IMR-90 (cell line): ENCODE measurements around the gene SDC4. TPM values are rescaled to one million over a fixed set of nuclear protein-coding genes. Genes with fewer than 3 reads are reported as not detected.

Source experiments
- ATAC-seq: fragments of 200-7000 bp; cut with Tn5 transposase; 2 replicates; pipeline ENCODE4 v1.9.1; 2020; ENCODE audit warnings: low read depth, mild to moderate bottlenecking, moderate library complexity
- BruUV-seq: library from RNA; stranded (reverse); fragments of 400-500 nt; replicated peaks from 2 replicates; lab custom pipeline; 2021; lab: Mats Ljungman, UMichigan
- CTCF ChIA-PET: fragments of 300-600 bp; formaldehyde crosslinking; extraction: SDS; loops from one replicate; lab custom pipeline; 2021; ENCODE audit warnings: antibody characterized with exemption; lab: Yijun Ruan, JAX
- POLR2A ChIA-PET: fragments of 300-600 bp; sonication (Branson Sonifier 250); formaldehyde crosslinking; loops from one replicate; lab custom pipeline; 2022; ENCODE audit warnings: antibody characterized with exemption; ENCODE audit not compliant: unreplicated experiment; lab: Charles Lee
- DNase-seq: peaks from one replicate; pipeline ENCODE4 v3.0.0; 2013
- H2AFZ ChIP-seq: replicated peaks from 2 replicates; pipeline ENCODE3; 2013; ENCODE audit warnings: low read length, mild to moderate bottlenecking; ENCODE audit not compliant: poor library complexity
- H2AK5ac ChIP-seq: 2 replicates; pipeline ENCODE4 v1.6.1; 2013; ENCODE audit warnings: low read depth, low read length, inconsistent platforms
- H2AK9ac ChIP-seq: replicated peaks from 2 replicates; pipeline ENCODE3; 2013; ENCODE audit warnings: mild to moderate bottlenecking, low read depth, low read length, moderate library complexity; ENCODE audit not compliant: poor library complexity
- H2BK120ac ChIP-seq: 2 replicates; pipeline ENCODE4 v1.6.1; 2013; ENCODE audit warnings: low read depth, low read length, inconsistent platforms
- H2BK15ac ChIP-seq: 3 replicates; pipeline ENCODE4 v1.6.1; 2013; ENCODE audit warnings: low read depth, low read length, inconsistent platforms
- H2BK20ac ChIP-seq: 2 replicates; pipeline ENCODE4 v1.6.1; 2013; ENCODE audit warnings: low read depth, mild to moderate bottlenecking, inconsistent platforms, low read length, moderate library complexity
- H2BK5ac ChIP-seq: 2 replicates; pipeline ENCODE4 v1.6.1; 2013; ENCODE audit warnings: mild to moderate bottlenecking, low read depth, low read length, inconsistent platforms; ENCODE audit not compliant: poor library complexity, severe bottlenecking
- H3K14ac ChIP-seq: replicated peaks from 2 replicates; pipeline ENCODE4 v1.6.1; 2013; ENCODE audit warnings: low read depth, low read length, inconsistent platforms
- H3K18ac ChIP-seq: 2 replicates; pipeline ENCODE4 v1.6.1; 2013; ENCODE audit warnings: low read depth, low read length, control low read depth
- H3K23ac ChIP-seq: 2 replicates; pipeline ENCODE4 v1.6.1; 2013; ENCODE audit warnings: low read depth, low read length, inconsistent platforms
- H3K27ac ChIP-seq: 2 replicates; pipeline ENCODE4 v1.5.1; 2013; ENCODE audit warnings: mild to moderate bottlenecking, control low read depth, low read length; ENCODE audit not compliant: insufficient read depth
- H3K27me3 ChIP-seq: 2 replicates; pipeline ENCODE4 v1.6.1; 2013; ENCODE audit warnings: low read length; ENCODE audit not compliant: control insufficient read depth, insufficient read depth
- H3K36me3 ChIP-seq: 2 replicates; pipeline ENCODE4 v1.6.1; 2013; ENCODE audit warnings: low read length, mixed read lengths; ENCODE audit not compliant: control insufficient read depth, insufficient read depth
- H3K4ac ChIP-seq: 2 replicates; pipeline ENCODE4 v1.6.1; 2013; ENCODE audit warnings: low read depth, low read length, inconsistent platforms
- H3K4me1 ChIP-seq: 2 replicates; pipeline ENCODE4 v1.6.1; 2013; ENCODE audit warnings: low read length, mixed read lengths; ENCODE audit not compliant: control insufficient read depth, insufficient read depth
- H3K4me2 ChIP-seq: 2 replicates; pipeline ENCODE4 v1.6.1; 2013; ENCODE audit warnings: low read depth, mild to moderate bottlenecking, control low read depth, low read length, moderate library complexity
- H3K4me3 ChIP-seq: 2 replicates; pipeline ENCODE4 v1.5.1; 2013; ENCODE audit warnings: low read depth, mild to moderate bottlenecking, control low read depth, low read length, moderate library complexity; ENCODE audit not compliant: insufficient read depth
- H3K56ac ChIP-seq: 2 replicates; pipeline ENCODE4 v1.6.1; 2013; ENCODE audit warnings: low read length, inconsistent platforms; ENCODE audit not compliant: insufficient read depth; ENCODE audit errors: extremely low read depth
- H3K79me1 ChIP-seq, 2 experiments: 2 replicates each; pipeline ENCODE4 v1.6.1; 2013; ENCODE audit warnings: low read length in 2 of 2, inconsistent platforms in 1 of 2, low read depth in 1 of 2
- H3K9ac ChIP-seq: 2 replicates; pipeline ENCODE4 v1.6.1; 2013; ENCODE audit warnings: low read depth, low read length, control low read depth
- H3K9me1 ChIP-seq: 2 replicates; pipeline ENCODE4 v1.6.1; 2013; ENCODE audit warnings: low read length, inconsistent platforms; ENCODE audit not compliant: insufficient read depth
- H3K9me3 ChIP-seq: 2 replicates; pipeline ENCODE4 v1.6.1; 2013; ENCODE audit warnings: low read length; ENCODE audit not compliant: control insufficient read depth, insufficient read depth
- H4K20me1 ChIP-seq: 2 replicates; pipeline ENCODE4 v1.6.1; 2013; ENCODE audit warnings: low read length, inconsistent platforms; ENCODE audit not compliant: insufficient read depth
- H4K5ac ChIP-seq: 2 replicates; pipeline ENCODE4 v1.6.1; 2013; ENCODE audit warnings: mild to moderate bottlenecking, low read depth, low read length, control low read depth
- H4K8ac ChIP-seq, 2 experiments: 2 replicates each; pipeline ENCODE4 v1.6.1; 2013; ENCODE audit warnings: low read depth in 2 of 2, low read length in 2 of 2, control low read depth in 1 of 2, inconsistent platforms in 1 of 2
- H4K91ac ChIP-seq: 2 replicates; pipeline ENCODE4 v1.6.1; 2013; ENCODE audit warnings: low read depth, low read length, inconsistent platforms; ENCODE audit not compliant: insufficient read depth
- POLR2A ChIP-seq: IDR thresholded peaks from 2 replicates; pipeline ENCODE4 v1.6.1; 2012; ENCODE audit warnings: mild to moderate bottlenecking, low read depth, low read length
- RCOR1 ChIP-seq: IDR thresholded peaks from 2 replicates; pipeline ENCODE4 v1.6.1; 2012; ENCODE audit warnings: mild to moderate bottlenecking, low read length, improper control_type of control experiment; ENCODE audit not compliant: insufficient replicate concordance
- WGBS, 2 experiments: methylation state at CpG; one replicate each; pipeline versions ENCODE4 v1.1.5 to v1.1.7; 2013; ENCODE audit warnings: missing lambda C conversion rate in 2 of 2; ENCODE audit not compliant: insufficient read length in 1 of 2; ENCODE audit errors: extremely low coverage in 2 of 2; 5-methylcytosine and 5-hydroxymethylcytosine counted together
- dilution Hi-C: fragments of 300-500 bp; cut with HindIII; formaldehyde crosslinking; loops from one replicate; pipeline ENCODE4 v1.14.3; 2018; ENCODE audit warnings: low sequenced_read_pairs; ENCODE audit not compliant: unreplicated experiment
- in situ Hi-C: fragments of 300-500 bp; cut with MboI; formaldehyde crosslinking; loops from 3 replicates; pipeline ENCODE4 v1.14.3; 2019; ENCODE audit warnings: low sequenced_read_pairs, inconsistent platforms, mixed read lengths
- intact Hi-C: fragments of 100-400 bp; cut with micrococcal nuclease; formaldehyde crosslinking; loops from 2 replicates; pipeline ENCODE4 v1.10.0; 2022
- polyA plus RNA-seq, 3 experiments: library from polyadenylated mRNA; depleted of rRNA; stranded (reverse); fragments of >200 nt; gene quantifications; 2 replicates each; pipeline ENCODE4 v1.2.3, GENCODE V29; 2012; ENCODE audit warnings: low replicate concordance in 1 of 3
- total RNA-seq: library from RNA; depleted of rRNA; stranded (reverse); fragments of >200 nt; gene quantifications from 2 replicates; pipeline ENCODE4 v1.2.3, GENCODE V29; 2012

Gene SDC4
- total and polyA plus RNA-seq, 2 of the 4 experiments (the other 2 are of a cell fraction): 203 to 265 TPM

- Histone ChIP-seq H2BK120ac (no peak overlapping the region), H3K27me3 (peaks cover 23% of the 10 kb centered on the region), H4K8ac (no peak overlapping the region), H2BK15ac (no peak overlapping the region), H3K27ac (no peak overlapping the region), H3K9me3 (no peaks in the 10 kb centered on the region), H3K23ac (no peak overlapping the region), H3K56ac (no peak overlapping the region), H3K9ac (no peak overlapping the region), H4K91ac (no peak overlapping the region), H2BK20ac (no peak overlapping the region), H3K4ac (no peak overlapping the region), H2AK5ac (no peak overlapping the region), H3K4me1 (no peaks in the 10 kb centered on the region), H4K20me1 (peaks cover 8% of the 10 kb centered on the region), H4K5ac (no peak overlapping the region), H3K79me1 (peaks cover 4 to 7% of the 10 kb centered on the region in 2 experiments; a peak in 2 of 4 replicates), H3K9me1 (0 out of 2 replicates have a peak, but pooled peaks cover 2% of the 10 kb centered on the region), H3K14ac (no peak overlapping the region), H2BK5ac (no peak overlapping the region), H2AK9ac (no peak overlapping the region), H3K36me3 (peaks cover 14% of the 10 kb centered on the region), H3K4me2 (no peak overlapping the region), H3K4me3 (no peak overlapping the region), H2AFZ (no peak overlapping the region), H3K18ac (no peak overlapping the region)
- TF ChIP-seq RCOR1 (no peak), POLR2A (no peak)
- BruUV-seq: no TSS peak
- ATAC-seq: no peak
- dilution Hi-C loops: no loop called here
- CTCF ChIA-PET: interaction anchor here (0.8 to 4.4 kb wide), 5 partner anchors 9 to 450 kb away, joined by 3 to 30 read pairs (median 3); no protein-coding TSS in a partner anchor
- in situ Hi-C loops: loop anchor here (5.0 kb wide), 1 partner anchor 116 kb away; no protein-coding TSS in a partner anchor
- intact Hi-C loops: no loop called here
- POLR2A ChIA-PET: interaction anchor here (0.6 kb wide), 1 partner anchor 736 kb away, joined by 4 read pairs; no protein-coding TSS in a partner anchor
- WGBS, 2 experiments: no CpG with 5 or more reads among the region's 5 CpGs
- no peak for DNase-seq
Observed at GRCh38 chr20:45320948-45321595, 27.2 kb downstream of the SDC4 start.
